Measurements from ENCODE around the gene SSR4. TPM values are rescaled to one million over a fixed set of nuclear protein-coding genes. Genes with fewer than 3 reads are reported as not detected.
A peak's percentile ranks its signal among the peaks of the same experiment; 100 is the strongest.

SSR4 gene
- total RNA-seq, 1 experiment from 2014 or later, result 179 TPM

GRCh38 chrX:153769865-153770600, 24.4 kb upstream of the SSR4 start:
- no peak overlapping the region for H3K23ac ChIP-seq (ENCODE audit: insufficient read length, low read depth, low read length)
- H3K9me3 Mint-ChIP-seq, result peaks cover 24 to 52% of the 10 kb centered on the region in 2 experiments
- no peak overlapping the region for H2AK5ac ChIP-seq (ENCODE audit: insufficient read length, low read length)
- no peak overlapping the region; the same call in 1 of the 2 replicates for H3K14ac ChIP-seq (ENCODE audit: insufficient read depth, low read length)
- H3K9me3 ChIP-seq (ENCODE audit: control insufficient read depth, low read depth, low read length), result no peaks in the 10 kb centered on the region
- TF ChIP-seq, protein P1, sequence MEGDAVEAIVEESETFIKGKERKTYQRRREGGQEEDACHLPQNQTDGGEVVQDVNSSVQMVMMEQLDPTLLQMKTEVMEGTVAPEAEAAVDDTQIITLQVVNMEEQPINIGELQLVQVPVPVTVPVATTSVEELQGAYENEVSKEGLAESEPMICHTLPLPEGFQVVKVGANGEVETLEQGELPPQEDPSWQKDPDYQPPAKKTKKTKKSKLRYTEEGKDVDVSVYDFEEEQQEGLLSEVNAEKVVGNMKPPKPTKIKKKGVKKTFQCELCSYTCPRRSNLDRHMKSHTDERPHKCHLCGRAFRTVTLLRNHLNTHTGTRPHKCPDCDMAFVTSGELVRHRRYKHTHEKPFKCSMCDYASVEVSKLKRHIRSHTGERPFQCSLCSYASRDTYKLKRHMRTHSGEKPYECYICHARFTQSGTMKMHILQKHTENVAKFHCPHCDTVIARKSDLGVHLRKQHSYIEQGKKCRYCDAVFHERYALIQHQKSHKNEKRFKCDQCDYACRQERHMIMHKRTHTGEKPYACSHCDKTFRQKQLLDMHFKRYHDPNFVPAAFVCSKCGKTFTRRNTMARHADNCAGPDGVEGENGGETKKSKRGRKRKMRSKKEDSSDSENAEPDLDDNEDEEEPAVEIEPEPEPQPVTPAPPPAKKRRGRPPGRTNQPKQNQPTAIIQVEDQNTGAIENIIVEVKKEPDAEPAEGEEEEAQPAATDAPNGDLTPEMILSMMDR (conservative IDR thresholded peaks at IDR 0.05), result no peak
- H2BK120ac ChIP-seq (ENCODE audit: low read depth, low read length, poor library complexity, severe bottlenecking), result no peak overlapping the region
- DNase-seq, result peak; percentile 22
- H4K5ac ChIP-seq (ENCODE audit: insufficient read length, low read depth, low read length), result no peak overlapping the region
- H2BK15ac ChIP-seq (ENCODE audit: low read depth, low read length), result no peak overlapping the region
- H3K4me2 ChIP-seq (ENCODE audit: insufficient read depth, insufficient read length, low read length), result no peak overlapping the region
- no peaks in the 10 kb centered on the region; a peak in 1 of 7 replicates for H3K36me3 Mint-ChIP-seq (ENCODE audit: insufficient read depth in 1 of 3, low read depth in 3 of 3)
- H3T11ph ChIP-seq (ENCODE audit: low read length), result no peak overlapping the region
- H3K4ac ChIP-seq (ENCODE audit: low read depth, low read length), result no peak overlapping the region
- H3K27ac Mint-ChIP-seq, result no peak overlapping the region
- H3K27me3 Mint-ChIP-seq (ENCODE audit: low read depth), result peaks cover 5% of the 10 kb centered on the region; the same call in 1 of the 2 replicates
- no peak overlapping the region for H3K18ac ChIP-seq (ENCODE audit: insufficient read length, low read depth, low read length)
- no peak overlapping the region for H2BK5ac ChIP-seq (ENCODE audit: insufficient read length, low read length)
- H4K91ac ChIP-seq (ENCODE audit: insufficient read length, low read depth, low read length), result no peak overlapping the region
- no peak overlapping the region for H4K8ac ChIP-seq (replicated peaks; ENCODE audit: insufficient read length, low read depth, low read length)
- H2BK12ac ChIP-seq (ENCODE audit: insufficient read length, low read depth, low read length), result no peak overlapping the region
- peak overlapping the region in 1 of 2 experiments; percentile 50; a peak in 1 of 5 replicates for H3K4me3 Mint-ChIP-seq
- no CpG with 5 or more reads among the region's 25 CpGs for WGBS (ENCODE audit: extremely low coverage, insufficient read length, low lambda C conversion rate)
- H2BK20ac ChIP-seq (ENCODE audit: low read depth, low read length, poor library complexity, severe bottlenecking), result no peak overlapping the region
- H3K79me2 ChIP-seq (ENCODE audit: insufficient read depth, low read length), result no peaks in the 10 kb centered on the region
- no peaks in the 10 kb centered on the region for H4K20me1 ChIP-seq (ENCODE audit: control insufficient read depth, insufficient read depth, insufficient read length)
- no peaks in the 10 kb centered on the region for H3K79me1 ChIP-seq (ENCODE audit: insufficient read depth, low read depth, low read length, poor library complexity, severe bottlenecking)
- no peaks in the 10 kb centered on the region for H3K4me1 ChIP-seq (ENCODE audit: insufficient read depth, low read length)
- no peaks in the 10 kb centered on the region for H3K23me2 ChIP-seq (ENCODE audit: insufficient read length, low read depth, low read length, poor library complexity, severe bottlenecking)
- H3K56ac ChIP-seq (ENCODE audit: insufficient read length, low read depth, low read length), result no peak overlapping the region
- no peak overlapping the region for H3K27ac ChIP-seq (ENCODE audit: insufficient read length, low read depth, low read length)
- peaks cover 2 to 6% of the 10 kb centered on the region in 2 experiments; a peak in 3 of 4 replicates for H3K4me1 Mint-ChIP-seq
- H3K9ac ChIP-seq (ENCODE audit: extremely low read depth, insufficient read length, low read length), result no peak overlapping the region
- H2AFZ ChIP-seq (ENCODE audit: low read length), result no peak overlapping the region
- no peaks in the 10 kb centered on the region for H3K27me3 ChIP-seq (ENCODE audit: insufficient read depth, low read length)

Measured in H9 (cell line).